ENCODE measurements around the gene CAPRIN1. TPM values are rescaled to one million over a fixed set of nuclear protein-coding genes. Genes with fewer than 3 reads are reported as not detected.
"Not testable (repeated sequence)": the region's sequence is repeated elsewhere in the genome, so short reads cannot be mapped to it uniquely, and the experiment has no call there.

The CAPRIN1 gene
- polyA plus RNA-seq, 1 donor (not counting 4 experiments of a cell fraction or from before 2014, with no cell fraction given) = 207 TPM

DNA sequence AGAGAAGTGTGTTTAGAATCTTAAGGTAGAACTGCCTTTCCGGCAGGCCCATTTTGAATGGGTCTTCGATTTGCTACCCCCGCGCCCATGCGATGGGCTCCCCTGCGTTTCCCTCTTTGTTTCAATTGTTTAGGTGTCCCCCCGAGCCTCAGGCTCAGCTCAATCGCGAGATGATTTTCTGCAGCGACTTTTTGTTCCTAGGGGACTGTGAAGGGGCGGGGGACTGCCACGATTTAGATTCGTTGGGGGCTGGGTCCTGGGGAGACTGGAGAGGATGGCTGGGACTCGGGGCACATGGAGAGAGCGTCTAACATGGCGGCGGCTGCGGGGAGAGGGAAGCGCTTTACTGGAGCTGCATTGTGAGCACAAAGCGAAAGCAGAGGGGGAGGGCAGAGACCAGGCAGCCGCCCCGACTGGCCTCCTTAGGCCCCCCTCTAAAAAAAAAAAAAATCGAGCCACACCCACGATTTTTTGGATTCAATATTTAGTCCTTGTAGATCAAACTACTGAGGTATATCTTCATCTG is 1.7 kb downstream of the CAPRIN1 start:
- dilution Hi-C loops (cut with MboI; ENCODE audit: extremely low pct_ligation_motif_present, low sequenced_read_pairs) = no loop called here
- peak overlapping the region; percentile 36 for H2AFZ ChIP-seq (ENCODE audit: control insufficient read depth, low read length)
- FAIRE-seq = no peak
- H3K27me3 ChIP-seq (ENCODE audit: control insufficient read depth, extremely low read depth, insufficient read depth, low read length) = no peaks in the 10 kb centered on the region
- peak overlapping the region; percentile 97 for H3K27ac ChIP-seq (ENCODE audit: control insufficient read depth, insufficient read depth, low read length)
- H3K4me3 ChIP-seq (ENCODE audit: control insufficient read depth in 2 of 3, extremely low read depth in 1 of 3, insufficient read depth in 2 of 3, low read depth in 1 of 3, low read length in 3 of 3) = peak overlapping the region; percentile 89 to 97 (median 95)
- H4K20me1 ChIP-seq (ENCODE audit: control insufficient read depth, extremely low read depth, insufficient read depth, low read length) = peaks cover 6% of the 10 kb centered on the region
- H3K79me2 ChIP-seq (ENCODE audit: control insufficient read depth, insufficient read depth, low read length) = peaks cover 61% of the 10 kb centered on the region
- H3K36me3 ChIP-seq (ENCODE audit: control insufficient read depth in 2 of 2, extremely low read depth in 1 of 2, insufficient read depth in 2 of 2, low read length in 2 of 2) = peaks cover 0 to 2% of the 10 kb centered on the region in 2 experiments
- no peaks in the 10 kb centered on the region for H3K9me1 ChIP-seq (ENCODE audit: control insufficient read depth, extremely low read depth, insufficient read depth, low read length)
- no peak for TF ChIP-seq EZH2 (IDR thresholded peaks at IDR 0.05; ENCODE audit: low read length)
- no peak for TF ChIP-seq CTCF (optimal IDR thresholded peaks at IDR 0.05 in 1 of 3, IDR thresholded peaks at IDR 0.05 in 1 of 3, conservative IDR thresholded peaks at IDR 0.05 in 1 of 3; ENCODE audit: extremely low read depth in 1 of 3, insufficient read depth in 2 of 3, low read length in 3 of 3)
- H3K4me1 ChIP-seq (ENCODE audit: control insufficient read depth, extremely low read depth, insufficient read depth, low read length) = peaks cover 26% of the 10 kb centered on the region
- H3K9ac ChIP-seq (ENCODE audit: control insufficient read depth, extremely low read depth, insufficient read depth, low read length) = peak overlapping the region; percentile 98
- no peaks in the 10 kb centered on the region for H3K9me3 ChIP-seq (ENCODE audit: control insufficient read depth, low read depth, low read length)
- H3K4me2 ChIP-seq (ENCODE audit: control insufficient read depth, extremely low read depth, insufficient read depth, low read depth, low read length) = peak overlapping the region; percentile 80
- no peak for DNase-seq (ENCODE audit: low read depth, low spot score)

DNA sequence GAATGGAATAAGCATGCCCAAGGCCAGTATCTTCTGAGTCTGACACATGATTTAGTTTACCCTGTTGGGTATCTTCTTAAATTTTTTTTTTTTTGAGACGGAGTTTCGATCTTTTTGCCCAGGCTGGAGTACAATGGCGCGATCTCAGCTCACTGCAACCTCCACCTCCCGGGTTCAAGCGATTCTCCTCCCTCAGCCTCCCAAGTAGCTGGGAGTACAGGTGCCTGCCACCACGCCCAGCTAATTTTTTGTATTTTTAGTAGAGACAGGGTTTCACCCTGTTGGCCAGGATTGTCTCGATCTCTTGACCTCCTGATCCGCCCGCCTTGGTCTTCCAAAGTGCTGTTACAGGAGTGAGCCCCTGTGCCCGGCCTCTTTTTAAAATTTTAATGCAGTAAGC is 2.8 kb downstream of the CAPRIN1 start:
- H3K36me3 ChIP-seq (ENCODE audit: control insufficient read depth in 2 of 2, extremely low read depth in 1 of 2, insufficient read depth in 2 of 2, low read length in 2 of 2); FAIRE-seq; H3K27ac ChIP-seq (ENCODE audit: control insufficient read depth, insufficient read depth, low read length); H3K9me3 ChIP-seq (ENCODE audit: control insufficient read depth, low read depth, low read length); H3K9me1 ChIP-seq (ENCODE audit: control insufficient read depth, extremely low read depth, insufficient read depth, low read length); dilution Hi-C loops (cut with MboI; ENCODE audit: extremely low pct_ligation_motif_present, low sequenced_read_pairs); DNase-seq (ENCODE audit: low read depth, low spot score); H2AFZ ChIP-seq (ENCODE audit: control insufficient read depth, low read length); H3K9ac ChIP-seq (ENCODE audit: control insufficient read depth, extremely low read depth, insufficient read depth, low read length); H3K27me3 ChIP-seq (ENCODE audit: control insufficient read depth, extremely low read depth, insufficient read depth, low read length): not testable (repeated sequence)
- H3K79me2 ChIP-seq (ENCODE audit: control insufficient read depth, insufficient read depth, low read length) = peaks cover 72% of the 10 kb centered on the region
- H3K4me3 ChIP-seq (ENCODE audit: control insufficient read depth in 2 of 3, extremely low read depth in 1 of 3, insufficient read depth in 2 of 3, low read depth in 1 of 3, low read length in 3 of 3) = peak overlapping the region; percentile 89 to 97 (median 95)
- peaks cover 26% of the 10 kb centered on the region for H3K4me1 ChIP-seq (ENCODE audit: control insufficient read depth, extremely low read depth, insufficient read depth, low read length)
- H3K4me2 ChIP-seq (ENCODE audit: control insufficient read depth, extremely low read depth, insufficient read depth, low read depth, low read length) = peak overlapping the region; percentile 80
- peaks cover 10% of the 10 kb centered on the region for H4K20me1 ChIP-seq (ENCODE audit: control insufficient read depth, extremely low read depth, insufficient read depth, low read length)
